ENCODE results near the gene KCNH3.
"Not testable (repeated sequence)": the region's sequence is repeated elsewhere in the genome, so short reads cannot be mapped to it uniquely, and the experiment has no call there.

KCNH3 gene, protein sequence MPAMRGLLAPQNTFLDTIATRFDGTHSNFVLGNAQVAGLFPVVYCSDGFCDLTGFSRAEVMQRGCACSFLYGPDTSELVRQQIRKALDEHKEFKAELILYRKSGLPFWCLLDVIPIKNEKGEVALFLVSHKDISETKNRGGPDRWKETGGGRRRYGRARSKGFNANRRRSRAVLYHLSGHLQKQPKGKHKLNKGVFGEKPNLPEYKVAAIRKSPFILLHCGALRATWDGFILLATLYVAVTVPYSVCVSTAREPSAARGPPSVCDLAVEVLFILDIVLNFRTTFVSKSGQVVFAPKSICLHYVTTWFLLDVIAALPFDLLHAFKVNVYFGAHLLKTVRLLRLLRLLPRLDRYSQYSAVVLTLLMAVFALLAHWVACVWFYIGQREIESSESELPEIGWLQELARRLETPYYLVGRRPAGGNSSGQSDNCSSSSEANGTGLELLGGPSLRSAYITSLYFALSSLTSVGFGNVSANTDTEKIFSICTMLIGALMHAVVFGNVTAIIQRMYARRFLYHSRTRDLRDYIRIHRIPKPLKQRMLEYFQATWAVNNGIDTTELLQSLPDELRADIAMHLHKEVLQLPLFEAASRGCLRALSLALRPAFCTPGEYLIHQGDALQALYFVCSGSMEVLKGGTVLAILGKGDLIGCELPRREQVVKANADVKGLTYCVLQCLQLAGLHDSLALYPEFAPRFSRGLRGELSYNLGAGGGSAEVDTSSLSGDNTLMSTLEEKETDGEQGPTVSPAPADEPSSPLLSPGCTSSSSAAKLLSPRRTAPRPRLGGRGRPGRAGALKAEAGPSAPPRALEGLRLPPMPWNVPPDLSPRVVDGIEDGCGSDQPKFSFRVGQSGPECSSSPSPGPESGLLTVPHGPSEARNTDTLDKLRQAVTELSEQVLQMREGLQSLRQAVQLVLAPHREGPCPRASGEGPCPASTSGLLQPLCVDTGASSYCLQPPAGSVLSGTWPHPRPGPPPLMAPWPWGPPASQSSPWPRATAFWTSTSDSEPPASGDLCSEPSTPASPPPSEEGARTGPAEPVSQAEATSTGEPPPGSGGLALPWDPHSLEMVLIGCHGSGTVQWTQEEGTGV

GRCh38 chr12:49538510-49539403 lies at the start of gene KCNH3:
TSS of gene KCNH3 (plus strand) at chr12:49539030. CDS start at chr12:49539417, 387 bp downstream.
- peak; percentile 95 for DNase-seq

DNA sequence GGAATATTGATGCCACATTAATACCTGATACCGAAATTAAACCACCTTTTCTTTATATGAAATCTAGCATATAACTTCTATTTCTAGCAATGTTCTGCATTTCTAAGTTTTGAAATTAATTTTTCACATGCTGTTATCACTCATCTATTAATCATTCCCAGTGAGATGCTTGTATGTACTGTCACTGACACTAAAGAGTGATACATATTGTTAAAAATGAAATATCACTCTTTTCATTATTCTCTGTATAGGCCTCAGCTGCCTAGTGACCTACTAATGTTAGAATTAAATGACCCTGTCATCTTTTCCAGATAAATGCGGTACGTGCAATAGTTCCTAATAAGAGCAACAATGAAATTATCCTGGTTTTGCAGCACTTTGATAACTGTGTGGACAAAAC lies 49.7 kb upstream of the KCNH3 start:
- DNase-seq = no peak

DNA sequence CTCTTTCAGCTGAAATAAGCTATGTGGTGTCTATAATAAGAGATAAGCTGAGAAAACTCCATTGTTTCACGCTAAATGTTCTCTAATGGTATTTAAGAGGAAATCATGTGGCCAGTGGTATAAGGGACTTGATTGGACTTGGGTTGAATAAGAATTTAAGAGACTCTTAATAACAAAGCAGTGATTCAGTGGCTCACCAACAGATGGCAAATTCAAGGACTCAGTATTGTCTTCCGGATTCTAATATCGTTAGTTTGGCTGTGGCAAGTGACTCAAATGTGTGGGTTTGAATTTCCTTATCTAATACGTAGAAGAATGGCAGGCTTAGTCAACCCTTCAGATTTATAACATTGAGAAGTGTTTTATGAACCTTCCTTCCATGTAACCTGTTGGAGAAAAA lies 49.1 kb upstream of the KCNH3 start:
- DNase-seq = no peak

DNA sequence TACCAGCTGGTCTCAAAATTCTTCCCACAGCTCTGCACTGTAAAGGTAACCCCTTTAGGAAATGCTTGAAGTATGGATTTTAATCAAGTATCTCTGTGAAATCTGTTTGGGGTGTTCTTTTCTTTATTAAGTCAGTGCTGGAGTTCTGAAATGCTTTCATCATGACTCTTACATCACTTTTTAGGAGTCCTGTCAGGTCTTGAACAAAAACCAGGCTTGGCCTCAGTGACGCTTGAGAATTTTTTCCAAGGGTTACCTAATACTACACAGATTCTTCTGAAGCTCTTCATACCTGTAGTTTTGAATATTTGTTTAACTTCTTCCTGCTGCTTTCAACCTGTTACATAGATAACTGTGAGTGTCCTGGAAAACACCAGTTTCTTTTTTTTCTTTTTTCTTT lies 47.0 kb upstream of the KCNH3 start:
- no peak for DNase-seq

- no peak for DNase-seq
Measured at GRCh38 chr12:49493900-49494299, 44.9 kb upstream of the KCNH3 start.

GRCh38 chr12:49496417-49497360 lies 42.1 kb upstream of the KCNH3 start:
- DNase-seq = no peak

GRCh38 chr12:49501895-49502294 lies 36.9 kb upstream of the KCNH3 start:
- no peak for DNase-seq

DNA sequence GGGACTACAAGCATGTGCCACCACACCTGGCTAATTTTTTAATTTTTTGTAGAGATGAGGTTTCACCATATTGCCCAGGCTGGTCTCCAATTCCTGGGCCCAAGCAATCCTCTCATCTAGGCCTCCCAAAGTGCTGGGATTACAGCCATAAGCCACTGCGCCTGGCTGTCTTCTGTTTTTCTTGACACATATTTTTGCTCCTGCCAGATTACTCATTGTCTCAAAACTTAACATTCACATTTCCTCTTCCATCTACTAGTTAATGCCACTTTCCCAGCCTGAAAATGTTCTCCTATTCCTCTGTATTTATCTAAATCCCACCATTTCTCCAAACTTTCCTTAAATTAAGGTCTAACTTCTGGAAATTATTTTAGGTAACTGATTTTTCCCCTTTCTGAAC lies 36.2 kb upstream of the KCNH3 start:
- DNase-seq = no peak

DNA sequence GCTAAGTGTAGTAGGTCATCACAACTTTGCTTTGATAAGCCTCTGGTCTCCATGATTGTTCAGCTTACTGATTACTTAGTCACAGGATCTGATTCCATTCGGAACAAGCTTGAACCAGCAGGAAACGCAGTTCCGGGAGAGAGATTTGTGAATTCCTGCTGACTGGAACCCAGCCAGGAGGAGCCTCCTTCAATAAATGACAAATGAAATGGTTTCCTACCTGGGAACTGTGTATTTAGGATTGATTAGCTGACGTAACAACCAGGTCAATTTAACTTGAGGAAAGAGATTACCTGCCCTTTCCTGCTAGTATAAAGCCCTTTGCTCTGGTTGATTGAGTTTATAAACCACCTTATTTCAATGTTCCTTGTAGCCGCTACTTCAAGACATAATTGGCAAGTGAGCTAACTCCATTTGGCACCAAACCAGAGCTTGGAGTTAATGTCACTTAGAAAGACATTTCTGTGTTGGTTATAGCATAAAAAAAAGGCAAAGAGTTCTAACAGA lies 35.1 kb upstream of the KCNH3 start:
- DNase-seq = no peak

- no peak for DNase-seq
Measured at GRCh38 chr12:49505672-49506071, 33.2 kb upstream of the KCNH3 start.

DNA sequence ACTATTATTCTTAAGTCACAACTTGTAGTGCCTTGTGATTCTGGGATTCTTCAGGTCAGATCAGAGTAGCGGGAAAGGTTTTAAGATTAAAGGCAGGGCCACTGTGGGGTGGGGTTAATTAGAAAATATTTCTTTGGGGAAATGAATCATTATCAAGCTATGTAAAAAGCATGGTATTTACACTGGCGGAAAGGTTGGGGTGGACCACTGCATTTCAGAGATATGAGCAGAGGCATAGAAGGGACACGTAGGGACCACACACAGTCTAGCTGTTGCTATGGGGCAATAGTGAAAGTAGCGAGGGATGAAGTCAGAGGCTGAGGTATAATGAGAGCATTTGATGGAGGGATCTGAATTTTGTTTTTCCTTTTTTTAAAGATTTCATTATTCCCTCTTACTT lies 31.7 kb upstream of the KCNH3 start:
- no peak for DNase-seq

DNA sequence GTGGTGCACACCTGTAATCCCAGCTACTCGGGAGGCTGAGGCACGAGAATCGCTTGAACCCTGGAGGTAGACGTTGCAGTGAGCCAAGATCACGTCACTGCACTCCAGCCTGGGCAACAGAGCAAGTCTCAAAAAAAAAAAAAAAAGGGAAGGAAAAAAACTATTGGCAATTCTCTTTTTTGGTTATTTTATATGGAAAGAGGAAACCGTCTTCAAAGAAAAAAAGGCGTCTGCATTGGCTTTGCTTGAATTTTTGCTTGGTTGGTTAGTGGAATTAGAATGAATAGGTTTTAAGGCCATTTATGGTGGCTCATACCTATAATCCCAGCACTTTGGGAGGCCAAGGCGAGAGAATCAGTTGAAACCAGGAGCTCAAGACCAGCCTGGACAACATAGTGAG lies 29.1 kb upstream of the KCNH3 start:
- DNase-seq = not testable (repeated sequence)

GRCh38 chr12:49511410-49511809 lies 27.4 kb upstream of the KCNH3 start:
- no peak for DNase-seq

GRCh38 chr12:49512546-49512945 lies 26.3 kb upstream of the KCNH3 start:
- DNase-seq = no peak

DNA sequence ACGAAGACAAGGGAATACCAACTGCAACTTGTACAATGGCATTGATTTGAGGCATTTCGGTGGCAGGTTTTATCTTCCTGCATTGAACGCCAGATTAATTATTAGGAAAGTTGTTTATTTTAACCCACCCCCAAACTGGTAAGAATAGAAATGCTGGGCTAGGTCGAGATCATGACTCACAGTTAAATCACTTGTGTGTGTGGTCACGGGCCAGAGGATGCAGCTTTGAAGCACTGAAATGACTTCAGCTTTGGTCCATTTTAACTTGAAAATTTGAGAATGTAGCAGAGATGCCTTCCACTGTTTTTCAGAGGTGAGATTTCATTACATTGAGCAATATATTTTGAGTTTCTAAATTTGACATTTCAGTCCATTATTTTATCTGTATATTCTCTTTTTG lies 23.6 kb upstream of the KCNH3 start:
- DNase-seq = no peak

- DNase-seq = no peak
Measured at GRCh38 chr12:49518914-49519573, 19.8 kb upstream of the KCNH3 start.

DNA sequence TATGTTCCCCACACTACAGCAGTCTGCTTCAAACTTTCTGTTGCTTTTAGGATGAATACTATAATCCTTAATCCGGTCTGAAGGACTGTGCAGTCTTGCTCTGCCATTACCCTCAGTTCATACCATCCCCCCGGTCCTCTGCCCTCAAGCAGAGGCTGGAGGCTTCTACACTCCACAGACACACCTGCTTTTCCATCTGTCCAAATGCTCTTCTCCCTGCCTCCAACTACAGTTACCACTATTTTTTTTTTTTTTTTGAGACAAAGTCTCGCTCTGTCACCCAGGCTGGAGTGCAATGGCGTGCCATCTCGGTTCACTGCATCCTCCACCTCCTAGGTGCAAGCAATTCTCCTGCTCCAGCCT lies 19.3 kb upstream of the KCNH3 start:
- no peak for DNase-seq

DNA sequence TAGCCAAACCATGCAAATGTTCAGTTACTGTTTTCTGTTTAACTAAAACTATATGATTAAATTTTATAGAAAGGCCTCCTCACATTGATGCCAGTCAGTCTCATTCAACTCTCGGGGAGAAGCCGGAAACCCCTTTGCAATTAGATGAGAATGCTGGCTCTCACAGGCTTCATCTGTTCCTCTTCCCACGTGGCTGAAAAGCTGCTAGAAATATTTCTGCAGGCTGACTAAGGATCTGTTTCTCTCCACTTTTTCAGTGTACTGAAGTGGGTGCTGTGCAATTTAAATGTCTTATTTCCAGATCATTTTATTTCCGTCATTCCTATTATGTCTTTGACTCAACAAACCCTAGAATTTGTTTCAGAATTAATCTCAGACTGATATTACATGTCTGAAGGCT lies 17.4 kb upstream of the KCNH3 start:
- no peak for DNase-seq

- DNase-seq = no peak
Measured at GRCh38 chr12:49524660-49525324, 14.0 kb upstream of the KCNH3 start.

DNA sequence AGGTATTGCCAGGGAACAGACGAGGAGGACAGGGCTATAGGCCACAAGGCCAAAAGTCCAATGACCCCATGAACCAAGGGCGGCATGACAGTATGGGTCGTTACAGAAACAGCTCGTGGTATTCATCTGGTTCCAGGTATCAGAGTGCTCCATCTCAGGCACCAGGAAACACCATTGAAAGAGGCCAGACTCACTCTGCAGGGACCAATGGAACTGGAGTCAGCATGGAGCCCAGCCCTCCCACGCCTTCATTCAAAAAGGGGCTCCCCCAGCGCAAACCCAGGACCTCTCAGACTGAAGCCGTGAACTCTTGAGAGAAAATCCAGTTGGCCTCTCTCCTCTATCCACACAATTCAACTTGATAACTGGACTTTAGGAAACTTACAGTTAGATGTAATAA lies 12.9 kb upstream of the KCNH3 start:
- DNase-seq = no peak

All from NCI-H1436 (cell line).